Measurements from ENCODE around the gene RNLS. TPM values are rescaled to one million over a fixed set of nuclear protein-coding genes. Genes with fewer than 3 reads are reported as not detected.

RNLS gene
- total RNA-seq, 2 experiments from 2014 or later, result 2.5 to 3.3 TPM

- Mint-ChIP-seq H3K4me1 (ENCODE audit: low read depth) (no peaks in the 10 kb centered on the region), H3K9me3 (ENCODE audit: insufficient read depth) (no peaks in the 10 kb centered on the region), H3K27me3 (ENCODE audit: low read depth) (no peaks in the 10 kb centered on the region), H3K36me3 (ENCODE audit: low read depth) (no peaks in the 10 kb centered on the region), H3K27ac (no peak overlapping the region), H3K4me3 (no peak overlapping the region)
- ChIA-PET CTCF (no interaction called here), POLR2A (interaction anchor here (0.6 kb wide), 1 partner anchor 22 kb away, joined by 5 read pairs; no protein-coding TSS in a partner anchor)
- ATAC-seq (no peak), DNase-seq (no peak)
Observed at GRCh38 chr10:88467835-88468485, 115.2 kb downstream of the RNLS start.

GRCh38 chr10:88466786-88467185 is 116.3 kb downstream of the RNLS start:
- H3K4me1 Mint-ChIP-seq (ENCODE audit: low read depth), result no peaks in the 10 kb centered on the region
- no peaks in the 10 kb centered on the region for H3K9me3 Mint-ChIP-seq (ENCODE audit: insufficient read depth)
- DNase-seq (no peak), ATAC-seq (no peak)
- ChIA-PET POLR2A (no interaction called here), CTCF (no interaction called here)
- H3K4me3 Mint-ChIP-seq, result no peak overlapping the region
- H3K27ac Mint-ChIP-seq, result no peak overlapping the region
- no peaks in the 10 kb centered on the region for H3K27me3 Mint-ChIP-seq (ENCODE audit: low read depth)
- no peaks in the 10 kb centered on the region for H3K36me3 Mint-ChIP-seq (ENCODE audit: low read depth)

GRCh38 chr10:88465765-88466164 is 117.4 kb downstream of the RNLS start:
- Mint-ChIP-seq H3K4me3 (no peak overlapping the region), H3K36me3 (ENCODE audit: low read depth) (no peaks in the 10 kb centered on the region), H3K4me1 (ENCODE audit: low read depth) (no peaks in the 10 kb centered on the region), H3K9me3 (ENCODE audit: insufficient read depth) (no peaks in the 10 kb centered on the region), H3K27ac (no peak overlapping the region), H3K27me3 (ENCODE audit: low read depth) (peaks cover 2% of the 10 kb centered on the region)
- ATAC-seq (no peak), DNase-seq (no peak)
- POLR2A ChIA-PET, result no interaction called here
- CTCF ChIA-PET, result interaction anchor here (0.7 kb wide), 1 partner anchor 12 kb away, joined by 4 read pairs; no protein-coding TSS in a partner anchor

- Mint-ChIP-seq H3K27ac (no peak overlapping the region), H3K27me3 (ENCODE audit: low read depth) (peaks cover 5% of the 10 kb centered on the region), H3K9me3 (ENCODE audit: insufficient read depth) (no peaks in the 10 kb centered on the region), H3K36me3 (ENCODE audit: low read depth) (no peaks in the 10 kb centered on the region), H3K4me1 (ENCODE audit: low read depth) (no peaks in the 10 kb centered on the region), H3K4me3 (no peak overlapping the region)
- ATAC-seq, result no peak
- CTCF ChIA-PET, result no interaction called here
- POLR2A ChIA-PET, result no interaction called here
- DNase-seq, result no peak
Observed at GRCh38 chr10:88463811-88464210, 119.3 kb downstream of the RNLS start.

GRCh38 chr10:88461426-88461825 is 121.7 kb downstream of the RNLS start:
- no peaks in the 10 kb centered on the region for H3K9me3 Mint-ChIP-seq (ENCODE audit: insufficient read depth)
- DNase-seq (no peak), ATAC-seq (no peak)
- no peak overlapping the region for H3K27ac Mint-ChIP-seq
- ChIA-PET CTCF (no interaction called here), POLR2A (no interaction called here)
- no peak overlapping the region for H3K4me3 Mint-ChIP-seq
- peaks cover 5% of the 10 kb centered on the region for H3K27me3 Mint-ChIP-seq (ENCODE audit: low read depth)
- peaks cover 6% of the 10 kb centered on the region for H3K4me1 Mint-ChIP-seq (ENCODE audit: low read depth)
- H3K36me3 Mint-ChIP-seq (ENCODE audit: low read depth), result no peaks in the 10 kb centered on the region

GRCh38 chr10:88459530-88459929 is 123.6 kb downstream of the RNLS start:
- Mint-ChIP-seq H3K4me3 (no peak overlapping the region), H3K36me3 (ENCODE audit: low read depth) (no peaks in the 10 kb centered on the region), H3K27me3 (ENCODE audit: low read depth) (peaks cover 5% of the 10 kb centered on the region), H3K9me3 (ENCODE audit: insufficient read depth) (no peaks in the 10 kb centered on the region), H3K27ac (no peak overlapping the region), H3K4me1 (ENCODE audit: low read depth) (peaks cover 8% of the 10 kb centered on the region)
- ChIA-PET CTCF (no interaction called here), POLR2A (no interaction called here)
- ATAC-seq, result no peak
- no peak for DNase-seq

GRCh38 chr10:88458209-88458608 is 124.9 kb downstream of the RNLS start:
- Mint-ChIP-seq H3K4me1 (ENCODE audit: low read depth) (peaks cover 8% of the 10 kb centered on the region), H3K27ac (no peak overlapping the region), H3K27me3 (ENCODE audit: low read depth) (peaks cover 5% of the 10 kb centered on the region), H3K36me3 (ENCODE audit: low read depth) (no peaks in the 10 kb centered on the region), H3K4me3 (no peak overlapping the region), H3K9me3 (ENCODE audit: insufficient read depth) (no peaks in the 10 kb centered on the region)
- DNase-seq (no peak), ATAC-seq (no peak)
- CTCF ChIA-PET, result no interaction called here
- POLR2A ChIA-PET, result interaction anchor here (1.2 kb wide), 1 partner anchor 596 kb away, joined by 3 read pairs; no protein-coding TSS in a partner anchor

- H3K27me3 Mint-ChIP-seq (ENCODE audit: low read depth), result peaks cover 5% of the 10 kb centered on the region
- no peaks in the 10 kb centered on the region for H3K9me3 Mint-ChIP-seq (ENCODE audit: insufficient read depth)
- DNase-seq (no peak), ATAC-seq (no peak)
- POLR2A ChIA-PET, result no interaction called here
- no peaks in the 10 kb centered on the region for H3K36me3 Mint-ChIP-seq (ENCODE audit: low read depth)
- H3K4me3 Mint-ChIP-seq, result no peak overlapping the region
- H3K27ac Mint-ChIP-seq, result no peak overlapping the region
- peaks cover 8% of the 10 kb centered on the region for H3K4me1 Mint-ChIP-seq (ENCODE audit: low read depth)
- CTCF ChIA-PET, result no interaction called here
Observed at GRCh38 chr10:88457660-88458059, 125.5 kb downstream of the RNLS start.

GRCh38 chr10:88456730-88457129 is 126.4 kb downstream of the RNLS start:
- Mint-ChIP-seq H3K27me3 (ENCODE audit: low read depth) (peaks cover 5% of the 10 kb centered on the region), H3K4me3 (no peak overlapping the region), H3K9me3 (ENCODE audit: insufficient read depth) (no peaks in the 10 kb centered on the region), H3K27ac (no peak overlapping the region), H3K4me1 (ENCODE audit: low read depth) (peaks cover 8% of the 10 kb centered on the region), H3K36me3 (ENCODE audit: low read depth) (no peaks in the 10 kb centered on the region)
- POLR2A ChIA-PET, result no interaction called here
- ATAC-seq, result no peak
- CTCF ChIA-PET, result no interaction called here
- DNase-seq, result no peak

GRCh38 chr10:88455831-88456230 is 127.3 kb downstream of the RNLS start:
- ATAC-seq (no peak), DNase-seq (no peak)
- H3K27ac Mint-ChIP-seq, result no peak overlapping the region
- H3K4me1 Mint-ChIP-seq (ENCODE audit: low read depth), result peaks cover 8% of the 10 kb centered on the region
- ChIA-PET POLR2A (no interaction called here), CTCF (no interaction called here)
- H3K36me3 Mint-ChIP-seq (ENCODE audit: low read depth), result no peaks in the 10 kb centered on the region
- no peak overlapping the region for H3K4me3 Mint-ChIP-seq
- peaks cover 4% of the 10 kb centered on the region for H3K27me3 Mint-ChIP-seq (ENCODE audit: low read depth)
- H3K9me3 Mint-ChIP-seq (ENCODE audit: insufficient read depth), result no peaks in the 10 kb centered on the region

GRCh38 chr10:88450201-88450600 is 132.9 kb downstream of the RNLS start:
- Mint-ChIP-seq H3K27me3 (ENCODE audit: low read depth) (peaks cover 10% of the 10 kb centered on the region), H3K4me1 (ENCODE audit: low read depth) (no peaks in the 10 kb centered on the region), H3K27ac (no peak overlapping the region), H3K36me3 (ENCODE audit: low read depth) (no peaks in the 10 kb centered on the region), H3K9me3 (ENCODE audit: insufficient read depth) (no peaks in the 10 kb centered on the region), H3K4me3 (no peak overlapping the region)
- POLR2A ChIA-PET, result no interaction called here
- CTCF ChIA-PET, result no interaction called here
- no peak for ATAC-seq
- DNase-seq, result no peak

GRCh38 chr10:88442716-88443115 is 140.4 kb downstream of the RNLS start:
- ATAC-seq (no peak), DNase-seq (no peak)
- POLR2A ChIA-PET, result no interaction called here
- Mint-ChIP-seq H3K4me1 (ENCODE audit: low read depth) (no peaks in the 10 kb centered on the region), H3K27ac (no peak overlapping the region), H3K4me3 (no peak overlapping the region), H3K9me3 (ENCODE audit: insufficient read depth) (peaks cover 6% of the 10 kb centered on the region), H3K36me3 (ENCODE audit: low read depth) (no peaks in the 10 kb centered on the region), H3K27me3 (ENCODE audit: low read depth) (peaks cover 4% of the 10 kb centered on the region)
- CTCF ChIA-PET, result no interaction called here

GRCh38 chr10:88440541-88440940 is 142.6 kb downstream of the RNLS start:
- Mint-ChIP-seq H3K4me1 (ENCODE audit: low read depth) (no peaks in the 10 kb centered on the region), H3K27ac (no peak overlapping the region), H3K36me3 (ENCODE audit: low read depth) (no peaks in the 10 kb centered on the region), H3K27me3 (ENCODE audit: low read depth) (peaks cover 2% of the 10 kb centered on the region), H3K4me3 (no peak overlapping the region), H3K9me3 (ENCODE audit: insufficient read depth) (peaks cover 6% of the 10 kb centered on the region)
- ATAC-seq (no peak), DNase-seq (no peak)
- ChIA-PET POLR2A (no interaction called here), CTCF (no interaction called here)
